Skeletal muscle cell (primary cell): Measurements from ENCODE around the gene ATP2B1.

ENCODE experiments used
- DNase-seq: peaks from one replicate; pipeline ENCODE4 v3.0.0-alpha.2; 2010; ENCODE audit warnings: low read depth
- H3K4me3 ChIP-seq: 2 replicates; pipeline ENCODE4 v1.5.1; 2011; ENCODE audit warnings: low read depth, mild to moderate bottlenecking, control low read depth, low read length, moderate library complexity

ATP2B1 gene

DNA sequence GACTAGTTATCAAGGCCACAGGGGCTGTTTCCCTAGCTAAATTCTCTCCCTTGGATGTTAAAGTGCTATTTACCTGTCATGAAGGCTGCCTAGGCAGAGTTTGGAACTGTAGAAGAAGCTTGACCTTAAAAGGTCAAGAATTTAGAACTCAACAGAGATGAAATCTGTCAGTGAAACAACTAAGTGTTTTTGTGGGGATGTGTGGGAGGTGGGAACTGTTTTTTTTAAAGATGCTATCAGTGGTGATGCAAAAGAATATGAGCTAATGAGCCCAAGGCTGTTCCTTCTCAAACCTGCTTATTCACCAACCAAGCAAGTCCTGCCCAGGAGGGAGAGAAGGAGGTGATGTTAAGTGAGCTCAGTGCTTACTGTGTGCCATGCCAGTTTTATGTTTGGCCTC lies 142.0 kb downstream of the ATP2B1 start:
- no peak for DNase-seq
- no peak overlapping the region for H3K4me3 ChIP-seq

DNA sequence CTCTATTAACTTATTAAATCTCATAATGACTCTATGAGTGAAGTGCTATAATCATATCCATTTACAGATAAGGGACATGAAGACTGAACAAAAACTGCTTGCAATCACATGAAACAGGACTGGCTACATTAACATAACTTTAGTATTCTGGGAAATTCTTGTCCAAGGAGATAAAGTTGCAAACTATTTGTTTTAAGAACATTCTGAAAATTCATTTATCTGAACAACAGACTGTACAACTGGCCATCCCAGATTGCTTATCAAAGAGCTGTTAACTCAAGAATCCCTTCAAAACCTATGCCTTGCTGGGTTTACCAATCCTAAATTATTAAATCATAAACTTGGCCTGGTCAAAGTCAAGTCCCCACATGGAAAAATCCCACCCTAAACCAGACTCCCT lies 143.6 kb downstream of the ATP2B1 start:
- H3K4me3 ChIP-seq, result no peak overlapping the region
- no peak for DNase-seq

GRCh38 chr12:89559753-89560152 lies 148.9 kb downstream of the ATP2B1 start:
- H3K4me3 ChIP-seq, result no peak overlapping the region
- DNase-seq, result no peak

DNA sequence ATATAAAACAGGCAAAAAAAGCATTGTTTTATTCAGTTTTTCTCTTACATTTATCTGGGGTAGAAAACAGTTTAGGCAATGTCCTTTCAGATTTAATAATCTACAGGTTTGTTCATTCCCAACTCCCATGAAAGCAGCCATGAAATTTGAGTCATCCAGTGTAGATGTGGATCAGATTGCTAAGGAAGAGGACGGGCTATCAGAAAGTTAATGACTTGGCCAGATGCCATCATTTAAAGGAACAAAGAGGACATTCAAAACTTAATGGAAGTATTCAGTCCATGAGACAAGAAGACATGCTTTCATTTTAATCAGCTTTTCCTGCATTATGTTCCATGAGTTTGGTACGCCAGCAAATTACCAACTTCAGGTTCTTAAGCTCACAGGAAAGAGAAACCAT lies 151.7 kb downstream of the ATP2B1 start:
- no peak for DNase-seq
- H3K4me3 ChIP-seq, result no peak overlapping the region

- DNase-seq, result no peak
- no peak overlapping the region for H3K4me3 ChIP-seq
These were observed 156.3 kb downstream of the ATP2B1 start for GRCh38 chr12:89552376-89552775.

- no peak for DNase-seq
- no peak overlapping the region for H3K4me3 ChIP-seq
These were observed 156.9 kb downstream of the ATP2B1 start for GRCh38 chr12:89551747-89552146.

GRCh38 chr12:89547101-89547500 lies 161.5 kb downstream of the ATP2B1 start:
- no peak for DNase-seq
- H3K4me3 ChIP-seq, result no peak overlapping the region

GRCh38 chr12:89546151-89546550 lies 162.5 kb downstream of the ATP2B1 start:
- DNase-seq, result no peak
- no peak overlapping the region for H3K4me3 ChIP-seq

- peak; percentile 92 for DNase-seq
These were observed 163.9 kb downstream of the ATP2B1 start for GRCh38 chr12:89544681-89545184.

GRCh38 chr12:89544022-89544421 lies 164.6 kb downstream of the ATP2B1 start:
- no peak overlapping the region for H3K4me3 ChIP-seq
- DNase-seq, result no peak

More at GRCh38 chr12:89544681-89545184, 163.9 kb downstream of the ATP2B1 start:
- no peak overlapping the region for H3K4me3 ChIP-seq

DNA sequence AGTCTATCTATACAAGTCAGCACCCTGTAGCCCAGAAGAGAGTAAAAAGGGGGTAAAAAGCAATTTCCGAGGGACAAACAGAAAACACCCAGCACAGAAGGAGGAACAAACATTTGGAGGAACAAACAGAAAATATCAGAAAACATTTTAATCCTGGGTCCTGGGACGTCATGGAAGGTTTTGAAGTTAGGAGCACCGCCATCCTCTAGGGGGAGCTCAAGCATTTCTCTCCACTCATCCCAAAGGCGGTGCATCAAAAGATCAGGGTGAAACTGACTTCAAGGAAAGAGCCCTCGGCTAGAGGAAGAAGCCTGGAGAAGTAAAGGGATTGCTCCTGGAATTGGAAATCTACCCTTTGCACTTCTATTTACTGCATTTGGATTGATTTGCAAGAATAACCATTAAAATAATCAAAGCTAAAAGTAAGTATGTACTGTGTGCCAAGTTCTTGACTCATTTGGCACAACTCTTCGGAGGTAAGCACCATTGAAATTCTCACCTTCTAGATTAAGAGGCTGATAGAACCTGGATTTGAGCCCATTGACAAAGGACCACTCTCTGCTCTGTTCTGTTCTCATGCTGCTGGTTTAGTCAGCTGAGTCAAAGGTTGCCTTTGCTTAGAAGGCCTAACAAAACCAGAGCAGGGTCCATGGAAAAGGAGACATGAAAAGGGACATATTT lies 165.6 kb downstream of the ATP2B1 start:
- no peak overlapping the region for H3K4me3 ChIP-seq
- DNase-seq, result peak; percentile 47

DNA sequence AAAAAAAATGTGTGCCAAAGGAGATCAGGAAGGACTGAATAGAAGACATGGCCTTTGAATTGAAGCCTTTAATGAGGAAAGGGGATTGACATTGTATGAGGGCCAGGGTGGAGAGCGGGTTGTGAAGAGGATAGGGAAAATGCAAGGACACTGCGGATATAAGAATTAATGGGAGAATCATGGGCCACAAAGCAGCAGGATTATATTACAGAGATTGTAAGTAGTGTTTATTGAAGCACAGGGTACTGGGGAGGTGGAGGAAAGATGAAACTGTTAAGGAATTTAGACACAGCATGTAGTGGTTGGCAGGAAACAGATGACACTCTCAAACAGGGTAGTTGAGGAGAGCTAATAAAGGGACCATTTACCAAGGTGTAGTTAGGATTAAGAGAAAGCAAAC lies 166.4 kb downstream of the ATP2B1 start:
- DNase-seq, result no peak
- no peak overlapping the region for H3K4me3 ChIP-seq

DNA sequence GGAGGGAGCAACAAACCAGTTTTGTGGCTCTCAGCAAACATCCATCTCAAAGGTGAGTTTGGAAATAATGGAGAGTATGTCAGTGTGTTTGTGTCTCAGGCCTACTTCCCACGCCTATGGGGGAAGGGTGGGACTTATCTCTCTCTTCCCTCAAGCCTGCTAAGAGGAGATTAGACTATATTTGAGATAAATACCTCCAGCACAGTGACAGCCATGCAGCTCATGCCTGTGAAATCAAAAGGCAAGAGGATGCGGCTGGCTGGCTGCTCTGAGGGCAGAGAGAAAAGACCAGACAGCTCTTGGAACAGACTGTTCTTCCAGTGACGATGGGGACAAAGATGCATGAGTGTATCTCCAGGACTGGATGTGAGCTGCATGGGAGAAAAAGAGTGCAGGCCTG lies 168.1 kb downstream of the ATP2B1 start:
- no peak overlapping the region for H3K4me3 ChIP-seq
- DNase-seq, result no peak

DNA sequence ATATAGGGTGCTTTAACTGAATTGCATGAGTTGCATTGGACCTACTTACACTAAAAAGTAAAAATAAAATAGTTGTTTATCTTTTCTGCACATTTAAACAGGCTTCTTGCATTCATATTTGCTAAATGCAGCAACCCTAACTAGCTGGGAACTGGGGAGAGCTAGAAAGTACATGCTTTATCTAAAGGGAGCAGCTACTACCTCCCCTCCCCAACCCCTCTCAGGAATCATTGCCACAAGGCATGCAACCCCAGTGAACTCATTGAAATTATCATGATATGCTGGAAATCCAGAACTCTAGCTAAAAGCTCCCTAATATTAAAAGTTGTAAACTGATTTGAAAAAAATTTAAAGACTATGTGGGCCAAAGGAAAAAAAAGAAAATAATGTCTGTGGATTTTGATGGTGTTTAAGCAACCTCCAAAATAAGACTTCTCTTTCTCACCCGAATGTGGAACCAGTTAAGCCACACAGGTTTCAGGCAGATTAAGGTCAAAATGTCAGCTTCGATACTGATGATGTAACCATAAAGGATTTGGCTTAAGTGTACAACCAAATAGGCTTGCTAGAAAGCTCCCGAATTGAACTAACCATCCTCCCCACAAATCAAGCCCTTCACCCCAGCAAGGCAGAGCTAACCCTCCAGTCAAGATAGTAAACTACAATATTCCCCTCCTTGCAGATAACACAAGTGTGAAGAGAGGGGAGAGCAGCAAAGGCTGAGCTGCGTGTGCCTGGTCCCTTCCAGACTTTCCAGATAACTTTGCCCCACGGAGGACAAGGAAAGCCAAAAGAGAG lies 169.0 kb downstream of the ATP2B1 start:
- no peak for DNase-seq
- no peak overlapping the region for H3K4me3 ChIP-seq

- no peak for DNase-seq
- no peak overlapping the region for H3K4me3 ChIP-seq
These were observed 169.7 kb downstream of the ATP2B1 start for GRCh38 chr12:89538897-89539296.
